HG02571 (cell line): ENCODE results near the gene GCC2.
"Not testable (repeated sequence)": the region's sequence is repeated elsewhere in the genome, so short reads cannot be mapped to it uniquely, and the experiment has no call there.

ENCODE experiments used
- ATAC-seq: cut with Tn5 transposase; IDR thresholded peaks from one replicate; pipeline ENCODE4 v1.9.1; 2021; ENCODE audit warnings: mild to moderate bottlenecking, moderate library complexity; ENCODE audit not compliant: unreplicated experiment

GCC2 gene

DNA sequence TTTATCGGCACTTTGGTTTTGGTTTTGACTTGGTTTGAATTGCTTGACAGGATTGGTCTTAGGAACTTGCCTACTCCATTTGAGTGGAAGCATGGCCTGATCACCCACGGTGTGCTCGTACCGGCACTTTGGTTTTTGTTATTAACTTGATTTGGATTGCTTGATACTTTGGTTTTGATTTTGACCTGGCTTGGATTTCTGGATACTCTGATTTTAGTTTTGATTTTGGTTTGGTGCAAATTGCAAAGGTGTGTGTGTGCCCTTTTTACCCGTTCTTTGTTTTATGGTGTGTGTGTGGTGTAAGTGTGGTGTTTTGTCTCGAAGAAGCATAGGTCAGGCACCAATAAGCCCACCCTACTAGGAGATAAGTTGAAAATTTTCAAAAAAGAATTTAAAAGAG is 75.7 kb downstream of the GCC2 start:
- ATAC-seq = not testable (repeated sequence)

DNA sequence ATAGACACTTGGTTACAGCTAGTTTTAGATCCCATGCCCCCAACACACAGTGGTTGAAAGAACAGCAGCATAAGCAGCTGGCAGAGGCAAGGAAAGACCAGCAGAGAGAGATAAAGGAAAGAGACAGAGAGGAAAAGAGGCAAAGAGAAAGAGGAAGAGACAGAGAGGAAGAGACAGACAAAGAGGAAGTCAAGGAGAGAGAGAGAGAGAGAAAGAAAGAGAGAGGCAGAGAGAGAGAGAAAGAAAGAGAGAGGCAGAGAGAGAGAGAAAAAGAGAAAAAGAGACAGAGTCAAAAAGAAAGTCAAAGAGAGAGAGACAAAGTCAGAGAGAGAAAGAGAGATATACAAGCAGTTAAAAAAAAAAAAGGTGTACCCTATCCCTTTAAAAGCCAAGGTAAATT is 76.3 kb downstream of the GCC2 start:
- not testable (repeated sequence) for ATAC-seq

DNA sequence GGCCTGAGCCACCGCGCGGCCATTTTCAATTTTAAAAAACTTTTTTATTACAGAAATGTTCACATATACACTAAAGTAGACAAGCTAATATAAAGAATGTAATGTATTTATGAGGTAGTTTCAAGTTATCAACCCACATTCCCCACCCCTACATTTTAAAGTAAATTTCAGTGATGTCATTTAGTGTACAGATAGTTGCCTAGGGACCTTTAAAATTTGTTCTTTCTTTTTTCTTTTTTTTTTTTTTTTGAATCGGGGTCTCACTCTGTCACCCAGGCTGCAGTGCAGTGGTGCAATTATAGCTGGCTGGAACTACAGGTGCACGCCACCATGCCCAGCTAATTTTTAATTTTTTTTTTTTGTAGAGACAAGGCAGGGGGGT is 82.7 kb downstream of the GCC2 start:
- ATAC-seq = no peak

DNA sequence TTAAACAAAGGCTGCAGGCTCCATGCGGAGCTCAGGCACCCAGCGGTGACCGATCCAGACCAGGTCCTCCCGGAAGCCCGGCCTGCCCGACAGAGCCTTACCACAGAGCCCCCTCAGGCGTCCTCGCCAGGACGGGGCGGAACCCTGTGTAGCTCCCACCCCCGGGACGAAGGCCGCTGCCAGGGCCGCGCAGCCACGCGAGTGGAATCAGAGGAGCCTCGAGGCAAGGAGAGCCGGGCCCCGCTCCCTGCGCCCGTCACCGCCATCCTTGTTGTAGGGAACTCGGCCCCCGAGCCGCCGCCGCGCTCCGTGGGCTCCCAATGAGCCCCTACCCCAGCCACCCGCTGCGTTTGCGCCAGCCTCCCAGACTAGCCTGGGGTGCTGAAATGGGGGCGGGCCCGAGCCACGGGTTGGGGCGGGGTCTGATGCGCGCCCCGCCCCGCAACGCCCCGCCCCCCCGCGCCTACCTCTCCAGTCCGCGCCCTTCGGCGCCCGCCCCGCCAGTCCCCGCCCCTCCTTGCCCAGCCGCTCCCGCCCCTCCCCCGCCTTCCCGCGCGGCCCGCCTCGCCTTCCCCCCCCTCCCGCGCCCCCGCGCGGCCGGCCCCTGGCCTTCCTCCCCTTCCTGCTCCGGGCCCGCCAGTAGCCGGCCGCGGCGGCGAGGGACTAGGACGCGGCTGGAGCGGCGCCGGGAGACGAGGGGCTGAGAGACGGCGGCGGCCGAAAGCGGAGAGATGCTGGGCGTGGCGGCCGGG is 85.0 kb downstream of the GCC2 start, which contains the start of gene LIMS1:
Gene LIMS1 (plus strand): TSS at position 639 of the 752 bp plus-strand sequence. CDS start 93 bp downstream, at position 732.
- peak; percentile 88 for ATAC-seq

DNA sequence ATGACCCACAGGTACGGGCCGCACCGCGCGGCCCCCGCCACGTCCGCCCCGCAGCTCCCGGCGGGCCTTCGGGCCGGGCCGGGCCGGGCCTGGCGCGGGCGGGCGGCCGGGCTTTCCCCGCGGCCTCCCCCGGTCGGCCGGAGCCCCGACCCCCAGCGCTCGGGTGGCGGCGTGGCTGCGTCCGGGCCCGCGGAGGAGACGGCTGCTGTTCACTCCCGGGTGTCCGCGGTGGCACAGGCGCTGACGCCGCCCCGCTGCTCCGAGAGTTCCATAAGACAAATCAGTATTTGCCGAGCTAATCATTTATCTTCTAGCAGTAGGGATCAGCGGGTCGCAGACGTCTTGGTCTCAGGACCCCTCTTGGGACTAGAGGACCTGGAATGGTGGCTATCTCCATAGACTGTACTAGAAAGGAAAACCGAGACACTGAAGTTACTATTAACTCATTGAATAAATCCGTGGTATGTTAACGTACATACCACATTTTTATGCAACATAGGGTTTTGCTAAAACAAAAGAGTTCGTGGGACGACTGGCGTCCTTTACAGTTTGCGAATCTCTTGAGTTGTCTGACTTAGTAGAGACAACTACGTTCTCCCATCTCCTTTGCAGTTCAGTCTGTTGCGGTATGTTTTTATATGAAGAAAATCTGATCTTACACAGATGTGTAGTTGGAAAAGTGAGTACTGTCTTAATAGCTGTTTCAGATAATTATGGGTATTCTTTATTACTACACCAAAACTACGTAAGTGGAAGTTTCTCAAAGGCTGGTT is 85.8 kb downstream of the GCC2 start:
- peak; percentile 31 for ATAC-seq

DNA sequence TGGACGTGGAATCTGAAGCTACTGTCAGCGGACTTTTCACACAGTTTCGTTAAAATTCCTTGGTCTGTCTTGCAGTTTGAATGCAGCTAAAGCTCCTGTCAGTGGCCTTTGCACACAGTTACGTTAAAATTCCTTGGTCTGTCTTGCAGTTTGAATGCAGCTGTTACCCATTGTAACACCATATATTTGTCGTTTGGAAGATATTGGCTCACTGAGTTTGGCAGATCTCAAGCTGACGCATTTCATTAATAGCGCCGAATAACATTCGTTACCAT is 86.3 kb downstream of the GCC2 start:
- ATAC-seq = no peak

DNA sequence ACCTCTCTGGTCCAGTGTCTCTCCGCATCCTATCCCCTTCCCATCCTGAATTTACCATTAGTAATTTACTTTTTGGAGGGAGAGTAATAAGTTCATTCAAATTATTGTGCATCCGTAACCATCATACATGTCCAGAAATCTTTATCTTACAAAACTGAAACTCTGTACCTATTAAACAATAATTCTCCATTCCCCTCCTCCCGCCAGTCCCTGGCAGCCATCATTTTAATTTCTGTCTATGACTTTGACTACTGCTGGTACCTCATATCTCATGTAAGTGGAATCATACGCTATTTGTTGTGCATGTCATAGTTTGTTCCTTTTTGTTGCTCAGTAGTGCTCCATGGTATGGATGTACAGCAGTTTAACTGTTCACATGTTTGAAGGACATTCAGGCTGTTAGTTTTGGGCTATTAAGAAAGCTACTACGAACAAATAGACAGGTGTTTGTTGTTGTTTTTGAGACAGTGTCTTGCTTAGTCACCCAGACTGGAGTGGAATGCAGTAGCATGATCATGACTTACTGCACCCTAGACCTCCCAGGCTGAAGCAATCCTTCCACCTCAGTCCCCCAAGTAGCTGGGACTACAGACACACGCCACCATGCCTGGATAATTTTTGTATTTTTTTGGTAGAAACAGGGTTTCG is 87.3 kb downstream of the GCC2 start:
- ATAC-seq = no peak

DNA sequence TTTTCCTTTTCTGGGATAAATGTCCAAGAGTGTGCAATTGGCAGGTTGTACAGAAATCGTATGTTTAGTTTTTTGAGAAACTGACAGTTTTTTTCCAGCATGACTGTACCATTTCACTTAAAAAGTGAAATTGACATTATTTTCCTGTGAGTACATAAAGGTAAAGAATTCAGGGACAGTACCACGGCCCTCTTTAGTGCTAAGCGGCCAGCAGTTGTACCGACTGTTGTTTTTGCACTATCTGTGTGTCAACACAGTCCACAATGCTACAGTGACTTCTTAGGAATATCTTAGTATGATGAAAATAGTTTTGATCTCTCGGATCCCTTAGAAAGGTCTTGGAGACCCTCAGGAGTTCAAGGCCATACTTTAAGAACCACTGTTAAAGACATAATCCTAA is 87.9 kb downstream of the GCC2 start:
- ATAC-seq = no peak

DNA sequence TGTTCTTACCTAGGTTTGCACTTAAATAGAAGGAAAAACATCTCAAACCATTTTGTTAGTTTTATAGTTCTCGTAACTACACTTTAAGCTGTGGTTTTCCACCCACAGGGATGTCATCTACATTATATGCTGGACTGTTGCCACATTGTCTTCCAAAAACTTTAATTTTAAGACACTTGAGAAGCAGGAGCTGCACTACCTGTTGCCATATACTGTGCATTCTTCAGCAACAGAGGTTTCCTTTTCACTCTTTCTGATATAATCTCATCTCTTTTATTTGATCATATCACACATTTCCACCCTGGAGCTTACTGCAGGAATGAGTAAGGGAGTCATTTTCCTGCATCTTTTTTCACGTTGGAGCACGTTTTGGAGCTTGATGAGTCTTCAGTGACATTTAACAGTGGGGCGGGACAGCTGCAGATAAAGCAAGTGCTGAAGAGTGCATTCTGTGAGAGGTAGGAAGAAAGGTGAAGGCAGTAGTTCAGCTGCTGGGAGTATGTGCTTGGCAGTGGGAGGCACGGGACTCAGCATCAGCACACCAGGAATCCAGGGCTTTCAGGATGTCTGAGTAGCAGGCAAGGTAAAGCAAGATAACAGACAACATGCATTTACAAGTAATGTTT is 89.1 kb downstream of the GCC2 start:
- no peak for ATAC-seq

DNA sequence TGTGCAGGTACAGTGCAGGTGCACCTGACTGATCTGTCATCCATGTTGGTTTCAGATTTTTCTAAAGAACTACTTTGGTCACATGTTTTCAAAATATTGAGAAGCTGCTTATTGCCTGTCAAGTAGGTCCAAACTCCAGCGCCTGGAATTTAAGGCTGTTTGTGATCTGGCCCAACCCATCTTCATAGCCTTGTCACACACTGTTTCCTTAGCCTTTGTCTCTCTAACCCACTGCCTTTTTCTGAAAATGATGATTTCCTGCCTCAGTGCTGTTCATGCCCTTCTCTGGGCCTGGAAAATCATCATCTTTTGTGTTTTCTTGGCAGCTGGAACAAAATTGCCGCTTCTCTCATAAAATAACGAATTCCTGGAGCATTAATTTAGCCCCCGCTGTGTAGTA is 92.4 kb downstream of the GCC2 start:
- ATAC-seq = no peak

DNA sequence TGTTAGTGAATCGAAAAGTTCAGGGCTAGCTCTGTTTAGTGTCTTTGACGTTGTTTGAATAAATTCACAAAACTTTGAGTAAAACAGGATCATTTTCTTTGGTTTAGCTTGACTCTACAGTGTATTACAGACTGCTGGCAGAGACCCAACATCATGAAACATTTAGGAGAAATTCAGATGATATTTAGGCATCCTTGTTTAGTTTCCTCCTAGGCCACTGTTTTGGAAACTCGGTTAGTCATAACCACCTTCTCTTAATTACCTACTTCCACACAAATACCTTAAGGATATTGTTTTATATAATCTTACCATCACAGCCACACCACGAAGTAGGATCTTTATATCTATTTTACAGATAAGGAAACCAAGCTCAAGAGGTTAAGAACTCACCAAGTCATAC is 93.1 kb downstream of the GCC2 start:
- ATAC-seq = no peak

DNA sequence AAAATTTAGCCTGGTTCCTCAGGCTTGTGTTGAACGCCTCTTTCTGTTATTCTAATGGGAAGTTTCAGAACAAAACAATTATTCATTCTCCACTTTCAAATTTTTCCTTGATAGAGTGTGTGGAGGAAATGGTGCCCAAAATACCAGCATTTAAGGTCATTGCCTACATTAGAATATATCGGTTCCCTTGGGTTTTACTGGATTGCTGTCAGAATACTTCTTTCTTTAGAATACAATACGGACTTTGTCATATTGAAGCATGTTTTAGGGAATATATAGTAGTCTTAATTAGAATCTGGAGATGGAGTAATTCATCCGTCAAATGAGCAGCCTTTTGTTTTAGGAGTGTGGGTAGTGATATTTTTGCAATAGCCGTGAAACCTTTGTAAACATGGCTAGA is 98.6 kb downstream of the GCC2 start:
- ATAC-seq = no peak

DNA sequence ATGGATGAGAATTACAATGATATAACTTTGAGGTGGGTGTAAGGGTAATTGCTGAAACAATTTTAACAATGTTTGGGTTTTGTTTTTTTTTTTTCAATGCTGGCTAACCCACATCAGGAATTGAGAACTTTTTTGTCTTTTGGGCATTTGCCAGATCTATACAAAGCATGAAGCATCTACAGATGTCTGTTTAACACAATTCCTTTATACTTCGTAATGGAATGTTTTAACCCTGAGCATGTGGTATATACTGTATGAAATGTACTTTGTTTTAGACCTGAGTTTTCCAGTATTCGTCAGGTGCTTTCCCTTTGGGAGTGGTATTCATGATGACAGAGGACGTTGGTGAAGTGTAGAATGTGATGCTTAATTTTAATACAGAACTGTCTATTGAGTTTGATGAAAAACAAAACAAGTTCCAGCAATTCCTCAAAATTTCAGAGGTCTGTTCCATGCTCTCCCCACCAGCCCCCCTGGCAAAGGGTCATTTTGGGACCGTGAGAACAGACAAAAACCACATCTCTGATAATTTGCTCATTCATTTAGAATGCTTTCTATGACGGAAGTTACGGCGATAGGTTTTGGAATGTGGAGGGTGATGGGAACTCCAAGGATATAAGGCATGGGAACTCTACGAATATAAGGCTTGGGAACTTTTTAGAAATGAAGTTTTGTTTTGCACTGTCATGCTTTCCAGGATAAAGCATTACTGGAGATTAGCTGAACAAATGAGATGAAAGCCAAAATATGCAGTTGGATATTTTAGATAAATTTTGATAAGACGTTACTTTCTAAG is 99.4 kb downstream of the GCC2 start:
- ATAC-seq = no peak

DNA sequence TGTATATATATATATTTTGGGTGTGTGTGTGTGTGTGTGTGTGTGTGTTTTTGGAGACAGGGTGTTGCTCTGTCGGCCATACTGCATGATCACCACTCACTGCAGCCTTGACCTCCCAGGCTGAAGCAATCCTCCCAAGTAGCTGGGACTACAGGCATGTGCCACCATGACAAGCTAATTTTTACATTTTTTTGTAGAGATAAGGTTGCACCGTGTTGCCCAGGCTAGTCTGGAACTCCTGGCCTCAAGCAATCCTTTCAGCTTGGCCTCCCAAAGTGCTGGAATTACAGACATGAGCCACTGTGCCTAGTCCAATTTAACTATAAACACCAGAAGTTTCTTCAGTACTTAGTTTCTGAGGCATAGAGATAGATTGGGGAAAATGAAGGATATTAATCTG is 103.6 kb downstream of the GCC2 start:
- ATAC-seq = no peak

DNA sequence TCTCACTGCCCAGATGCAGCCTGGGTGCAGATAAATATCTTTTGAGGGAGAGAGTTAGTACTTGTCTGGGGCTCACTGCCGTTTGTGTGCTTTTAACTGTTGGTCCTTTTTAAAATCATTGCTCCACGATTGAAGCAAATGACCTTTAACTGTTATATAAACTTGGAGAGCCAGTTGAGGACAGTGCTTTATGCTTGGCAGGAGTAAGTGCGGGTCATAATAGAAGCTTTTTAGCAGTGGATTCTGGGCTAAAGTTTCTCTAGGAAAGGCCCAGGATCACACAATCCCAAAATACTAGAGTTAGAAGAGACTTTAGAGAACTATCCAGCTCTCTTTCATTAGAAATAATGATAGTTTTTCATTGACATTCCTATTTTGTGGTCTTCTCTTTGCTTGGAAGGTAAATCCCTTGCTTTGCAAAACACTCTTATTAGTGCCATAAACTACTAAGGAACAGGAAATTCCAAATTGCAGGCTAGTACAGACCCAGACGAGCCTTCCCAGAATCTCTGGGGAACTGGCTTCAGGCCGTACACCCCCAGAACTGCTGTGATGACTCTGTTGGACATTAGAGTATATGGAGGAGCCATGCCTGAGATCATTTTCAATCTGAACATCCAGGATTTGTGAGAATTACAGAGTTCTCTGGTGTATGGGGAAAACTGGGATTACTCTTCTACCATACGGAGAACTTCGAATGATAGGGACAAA is 104.4 kb downstream of the GCC2 start:
- ATAC-seq = no peak

DNA sequence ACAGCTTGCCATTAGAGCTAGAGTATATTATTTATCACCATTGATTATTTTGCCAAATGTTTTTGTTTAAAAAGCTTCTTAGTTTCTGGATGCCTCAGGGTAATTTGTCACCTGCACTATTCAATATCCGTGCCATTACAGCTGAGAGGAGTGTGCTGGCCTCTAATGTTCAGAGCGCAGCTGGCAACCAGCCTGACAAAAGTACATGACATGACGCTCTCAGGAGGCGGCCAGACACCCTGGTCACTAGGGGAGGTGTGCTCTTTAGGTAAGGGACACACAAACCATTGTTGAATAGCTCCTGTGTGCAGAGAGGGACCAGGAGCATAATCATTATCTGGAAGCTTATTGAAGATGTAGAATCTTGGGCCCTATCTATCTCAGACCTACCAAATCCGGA is 105.5 kb downstream of the GCC2 start:
- ATAC-seq = no peak

DNA sequence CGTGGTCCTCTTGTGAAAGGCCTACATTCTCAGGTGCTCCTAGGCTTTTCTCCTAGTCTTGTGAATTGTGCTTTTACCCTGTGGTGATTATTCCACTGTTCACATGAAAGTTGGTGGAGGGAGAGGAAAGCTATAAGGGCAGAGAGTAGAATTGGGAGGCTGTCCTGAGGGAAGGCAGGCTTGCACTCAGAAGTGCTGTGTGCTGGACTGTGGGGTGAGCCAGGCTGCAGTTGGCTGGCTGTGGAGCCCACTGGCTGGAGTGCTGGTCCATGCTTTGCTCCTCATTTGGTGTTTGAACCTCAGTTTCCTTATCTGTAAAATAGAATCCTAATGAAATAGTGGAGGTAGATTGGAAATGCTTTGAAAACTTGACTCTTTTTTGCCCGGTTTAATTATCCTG is 106.6 kb downstream of the GCC2 start:
- no peak for ATAC-seq

DNA sequence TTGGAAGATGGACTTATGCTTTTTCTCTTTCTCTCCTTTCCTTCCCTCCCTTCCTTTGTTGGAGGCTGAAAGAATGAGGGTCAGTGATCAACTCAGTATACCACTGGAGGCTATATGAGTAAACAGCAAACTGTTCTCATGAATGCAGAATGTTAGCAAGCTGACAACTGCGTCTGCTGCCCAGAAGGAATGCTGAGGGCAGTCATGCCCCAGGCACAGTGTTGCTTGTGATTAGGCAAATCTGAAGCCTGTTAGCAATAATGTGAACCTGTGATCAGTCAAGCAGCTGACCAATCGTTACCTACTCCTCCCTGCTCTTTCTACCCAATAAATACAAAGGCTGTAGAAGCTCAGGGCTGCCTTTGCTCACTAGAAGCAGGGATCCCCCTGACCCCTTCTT is 107.6 kb downstream of the GCC2 start:
- not testable (repeated sequence) for ATAC-seq
